Loucy (cell line): ENCODE data around the gene PI4KA.

Experiments
- H2AFZ ChIP-seq: fragments of 200-600 bp; sonication (generic); 2 replicates; pipeline ENCODE4 v1.6.0; 2016; ENCODE audit warnings: antibody characterized with exemption, mild to moderate bottlenecking, low read length, moderate library complexity
- H3F3A ChIP-seq: fragments of 200-600 bp; 2 replicates; pipeline ENCODE4 v1.6.0; 2016; ENCODE audit warnings: antibody characterized with exemption, low read depth, mild to moderate bottlenecking
- H3K27me3 ChIP-seq: fragments of 200-600 bp; sonication (generic); 2 replicates; pipeline ENCODE4 v1.6.1; 2014; ENCODE audit warnings: low read length, mild to moderate bottlenecking; ENCODE audit not compliant: insufficient read depth, poor library complexity, severe bottlenecking
- H3K36me3 ChIP-seq: fragments of 200-600 bp; sonication (generic); 2 replicates; pipeline ENCODE4 v1.6.1; 2016; ENCODE audit warnings: low read length; ENCODE audit not compliant: insufficient read depth
- H3K4me1 ChIP-seq: fragments of 200-600 bp; sonication (generic); 2 replicates; pipeline ENCODE4 v1.5.1; 2014; ENCODE audit warnings: low read length, mild to moderate bottlenecking; ENCODE audit not compliant: insufficient read depth, poor library complexity, severe bottlenecking
- H3K4me2 ChIP-seq: fragments of 200-600 bp; sonication (generic); 2 replicates; pipeline ENCODE4 v1.6.0; 2014; ENCODE audit warnings: antibody characterized with exemption, low read length, low read depth, mild to moderate bottlenecking; ENCODE audit not compliant: poor library complexity, severe bottlenecking
- H3K4me3 ChIP-seq: fragments of 200-600 bp; sonication (generic); 2 replicates; pipeline ENCODE4 v1.5.1; 2014; ENCODE audit warnings: low read length, mild to moderate bottlenecking, mixed read lengths; ENCODE audit not compliant: poor library complexity, severe bottlenecking
- H3K79me2 ChIP-seq: fragments of 200-600 bp; sonication (generic); 2 replicates; pipeline ENCODE4 v1.6.1; 2014; ENCODE audit warnings: low read length; ENCODE audit not compliant: insufficient read depth
- H3K9ac ChIP-seq: fragments of 200-600 bp; sonication (generic); 2 replicates; pipeline ENCODE4 v1.6.0; 2014; ENCODE audit warnings: mild to moderate bottlenecking, low read depth, low read length, moderate library complexity; ENCODE audit not compliant: poor library complexity, severe bottlenecking
- H3K9me2 ChIP-seq: fragments of 200-600 bp; sonication (generic); replicated peaks from 2 replicates; pipeline ENCODE4 v1.6.1; 2016; ENCODE audit warnings: low read depth, low read length, mixed read lengths
- H3K9me3 ChIP-seq: fragments of 200-600 bp; sonication (generic); 2 replicates; pipeline ENCODE4 v1.6.1; 2014; ENCODE audit warnings: mild to moderate bottlenecking, antibody characterized with exemption, low read length, low read depth; ENCODE audit not compliant: insufficient read depth
- H4K20me1 ChIP-seq: fragments of 200-600 bp; sonication (generic); 2 replicates; pipeline ENCODE4 v1.6.0; 2014; ENCODE audit warnings: antibody characterized with exemption, low read length, mild to moderate bottlenecking; ENCODE audit not compliant: insufficient read depth, poor library complexity, severe bottlenecking
- CTCF ChIP-seq: fragments of 200-600 bp; sonication (generic); conservative IDR thresholded peaks from 2 replicates; pipeline ENCODE4 v1.5.1; 2014; ENCODE audit warnings: mild to moderate bottlenecking, antibody characterized with exemption, low read length
- EZH2phosphoT487 ChIP-seq: fragments of 200-600 bp; IDR thresholded peaks from 2 replicates; pipeline ENCODE4 v1.6.1; 2018; ENCODE audit warnings: antibody characterized with exemption, mild to moderate bottlenecking, moderate library complexity, borderline replicate concordance

The PI4KA gene

GRCh38 chr22:20788627-20789344 lies 69.8 kb downstream of the PI4KA start:
- TF ChIP-seq EZH2phosphoT487 (no peak), CTCF (no peak)
- no peaks in the 10 kb centered on the region for H3K27me3 ChIP-seq
- H3K9me2 ChIP-seq = no peaks in the 10 kb centered on the region
- H3K4me2 ChIP-seq = no peak overlapping the region
- H3K36me3 ChIP-seq = peaks cover 46% of the 10 kb centered on the region; the same call in 1 of the 2 replicates
- H3K9me3 ChIP-seq = no peaks in the 10 kb centered on the region
- H3K4me1 ChIP-seq = no peaks in the 10 kb centered on the region
- no peaks in the 10 kb centered on the region for H4K20me1 ChIP-seq
- no peaks in the 10 kb centered on the region for H3F3A ChIP-seq
- no peak overlapping the region for H2AFZ ChIP-seq
- H3K9ac ChIP-seq = no peak overlapping the region
- H3K79me2 ChIP-seq = no peaks in the 10 kb centered on the region
- H3K4me3 ChIP-seq = no peak overlapping the region

- no peak overlapping the region for H2AFZ ChIP-seq
- no peaks in the 10 kb centered on the region for H3K79me2 ChIP-seq
- no peak overlapping the region for H3K4me2 ChIP-seq
- H3K4me3 ChIP-seq = no peak overlapping the region
- H3K9ac ChIP-seq = no peak overlapping the region
- H3K9me2 ChIP-seq = no peaks in the 10 kb centered on the region
- H3K36me3 ChIP-seq = peaks cover 43% of the 10 kb centered on the region; the same call in 1 of the 2 replicates
- no peak for TF ChIP-seq CTCF
- no peak for TF ChIP-seq EZH2phosphoT487
- H3K9me3 ChIP-seq = no peaks in the 10 kb centered on the region
- no peaks in the 10 kb centered on the region for H3F3A ChIP-seq
- H4K20me1 ChIP-seq = no peaks in the 10 kb centered on the region
- no peaks in the 10 kb centered on the region for H3K27me3 ChIP-seq
- H3K4me1 ChIP-seq = no peaks in the 10 kb centered on the region
Measured at GRCh38 chr22:20787746-20788626, 70.6 kb downstream of the PI4KA start.

- Histone ChIP-seq H2AFZ (no peak overlapping the region), H3K9ac (no peak overlapping the region), H3K4me1 (no peaks in the 10 kb centered on the region), H4K20me1 (no peaks in the 10 kb centered on the region), H3K4me2 (no peak overlapping the region), H3K9me3 (no peaks in the 10 kb centered on the region), H3F3A (no peaks in the 10 kb centered on the region), H3K79me2 (no peaks in the 10 kb centered on the region), H3K27me3 (no peaks in the 10 kb centered on the region), H3K36me3 (peaks cover 36% of the 10 kb centered on the region; the same call in 1 of the 2 replicates), H3K4me3 (no peak overlapping the region), H3K9me2 (no peaks in the 10 kb centered on the region)
- TF ChIP-seq EZH2phosphoT487 (no peak), CTCF (no peak)
Measured at GRCh38 chr22:20787223-20787622, 71.4 kb downstream of the PI4KA start.
